HepG2 (cell line): ENCODE measurements around the gene SLC22A31. TPM values are rescaled to one million over a fixed set of nuclear protein-coding genes. Genes with fewer than 3 reads are reported as not detected.

Experiments
- EP300 ChIP-seq, 3 experiments: sonication (generic) in 1 of 3; formaldehyde crosslinking in 1 of 3; IDR thresholded peaks; 2 replicates each; pipeline versions ENCODE4 v1.5.1 to v1.6.1; 2011 to 2020; ENCODE audit warnings: low read depth in 2 of 3, low read length in 2 of 3, borderline replicate concordance in 1 of 3, improper control_type of control experiment in 1 of 3, mild to moderate bottlenecking in 1 of 3, missing genetic modification reagents in 1 of 3, moderate library complexity in 1 of 3
- ESRRA ChIP-seq: sonication (generic); formaldehyde crosslinking; IDR thresholded peaks from 2 replicates; pipeline ENCODE4 v1.5.1; 2020; ENCODE audit warnings: mild to moderate bottlenecking, low read depth, missing genetic modification reagents
- GABPA ChIP-seq, 2 experiments: IDR thresholded peaks; 2 replicates each; pipeline ENCODE4 v1.6.1; 2011 to 2016; ENCODE audit warnings: low read depth in 2 of 2, low read length in 1 of 2, missing biosample characterization in 1 of 2, missing genetic modification characterization in 1 of 2
- HOXA5 ChIP-seq: sonication (generic); formaldehyde crosslinking; IDR thresholded peaks from 2 replicates; pipeline ENCODE4 v1.4.0; 2020; ENCODE audit warnings: missing genetic modification reagents
- LCORL ChIP-seq, 2 experiments: fragments of 450-650 bp in 1 of 2; sonication (generic) in 1 of 2; formaldehyde crosslinking in 1 of 2; IDR thresholded peaks; 2 replicates each; pipeline versions ENCODE4 v1.5.0 to v1.6.1; 2017 to 2020; ENCODE audit warnings: antibody characterized with exemption in 1 of 2, missing genetic modification reagents in 1 of 2
- MIER2 ChIP-seq: IDR thresholded peaks from 2 replicates; pipeline ENCODE4 v1.6.1; 2016; ENCODE audit warnings: missing biosample characterization, missing genetic modification reagents
- MYC ChIP-seq: sonication (generic); formaldehyde crosslinking; IDR thresholded peaks from 2 replicates; pipeline ENCODE4 v1.9.0; 2021; ENCODE audit warnings: missing genetic modification reagents, borderline replicate concordance
- PRDM10 ChIP-seq: sonication (generic); formaldehyde crosslinking; IDR thresholded peaks from 2 replicates; pipeline ENCODE4 v1.4.0; 2020; ENCODE audit warnings: low read depth, missing genetic modification reagents
- TFE3 ChIP-seq: IDR thresholded peaks from 2 replicates; pipeline ENCODE4 v1.6.1; 2016
- TOPORS ChIP-seq: sonication (generic); formaldehyde crosslinking; IDR thresholded peaks from 2 replicates; pipeline ENCODE4 v1.8.0; 2023; ENCODE audit warnings: mild to moderate bottlenecking, missing genetic modification reagents
- ZNF282 ChIP-seq: fragments of 450-650 bp; IDR thresholded peaks from 2 replicates; pipeline ENCODE4 v1.6.1; 2018; ENCODE audit not compliant: partially characterized antibody
- ZNF318 ChIP-seq: sonication (generic); formaldehyde crosslinking; IDR thresholded peaks from 2 replicates; pipeline ENCODE4 v1.4.0; 2020; ENCODE audit warnings: mild to moderate bottlenecking, missing genetic modification reagents
- ZNF557 ChIP-seq: sonication (generic); formaldehyde crosslinking; IDR thresholded peaks from 2 replicates; pipeline ENCODE4 v1.4.0; 2020; ENCODE audit warnings: missing genetic modification reagents
- polyA plus RNA-seq, 8 experiments: library from polyadenylated mRNA; depleted of rRNA in 3 of 8; stranded (reverse) in 7 of 8; unstranded in 1 of 8; fragments of >200 nt; fragmentation: Illumina TruSeq in 4 of 8; extraction: Trizol in 4 of 8; gene quantifications; 2 replicates each; pipeline versions ENCODE4 v1.2.1 to v1.2.3, GENCODE V29; 2011 to 2016; ENCODE audit warnings: low read depth in 4 of 8, missing spikeins in 1 of 8, mixed read lengths in 1 of 8; ENCODE audit not compliant: insufficient read depth in 1 of 8
- total RNA-seq, 5 experiments: library from RNA; depleted of rRNA; stranded (reverse); fragments of >200 nt; fragmentation: Illumina TruSeq; extraction: Trizol; gene quantifications; 2 replicates each; pipeline ENCODE4 v1.2.3, GENCODE V29; 2016; ENCODE audit warnings: low read depth in 1 of 5

Gene SLC22A31
- total and polyA plus RNA-seq, 2 of the 13 experiments (the other 11 are each of a cell fraction or from before 2014, with no cell fraction given) = 67.3 to 83.3 TPM

GRCh38 chr16:89232107-89232506 lies 31.8 kb upstream of the SLC22A31 start (continued):
- TF ChIP-seq TFE3 (CRISPR knock-in tag) (0 out of 2 replicates have a peak, but pooled peaks have one; percentile 24), ESRRA (CRISPR knock-in tag) (peak; percentile 99), MIER2 (CRISPR knock-in tag) (0 out of 2 replicates have a peak, but pooled peaks have one; percentile 27), LCORL (IDR thresholded peaks at IDR 0.05) (peak; percentile 50; the same call in 1 of the 2 replicates), LCORL (CRISPR knock-in tag; IDR thresholded peaks at IDR 0.05) (peak; percentile 82), ZNF282 (no peak), EP300 (IDR thresholded peaks at IDR 0.05; ENCODE audit: low read depth in 2 of 2, low read length in 2 of 2) (peak in 1 of 2 experiments; percentile 59; a peak in 1 of 4 replicates), EP300 (CRISPR knock-in tag; IDR thresholded peaks at IDR 0.05; ENCODE audit: borderline replicate concordance) (peak; percentile 53; the same call in 1 of the 2 replicates), HOXA5 (CRISPR knock-in tag) (no peak; the same call in 1 of the 2 replicates), GABPA (IDR thresholded peaks at IDR 0.05; ENCODE audit: low read depth, low read length) (no peak), GABPA (CRISPR knock-in tag; IDR thresholded peaks at IDR 0.05; ENCODE audit: low read depth) (peak; percentile 74), MYC (peak; percentile 59; the same call in 1 of the 2 replicates), ZNF557 (peak; percentile 88; the same call in 1 of the 2 replicates), ZNF318 (CRISPR knock-in tag) (0 out of 2 replicates have a peak, but pooled peaks have one; percentile 75), PRDM10 (CRISPR knock-in tag) (0 out of 2 replicates have a peak, but pooled peaks have one; percentile 28), TOPORS (CRISPR knock-in tag) (0 out of 2 replicates have a peak, but pooled peaks have one; percentile 35)
